CD4-positive, alpha-beta T cell treated with Interleukin-17A for 1 hour (primary cell): ENCODE measurements around the gene PIH1D1.
A peak's percentile ranks its signal among the peaks of the same experiment; 100 is the strongest.
"Not testable (repeated sequence)": the region's sequence is repeated elsewhere in the genome, so short reads cannot be mapped to it uniquely, and the experiment has no call there.

Experiments used
- DNase-seq: peaks from one replicate; pipeline ENCODE4 v3.0.0-alpha.2; 2020

Gene PIH1D1

GRCh38 chr19:49453013-49453756, 1.6 kb upstream of the PIH1D1 start, which contains the start of gene ALDH16A1:
TSS of gene ALDH16A1 (plus strand) at chr19:49453225. CDS start at chr19:49453332, 107 bp downstream.
- DNase-seq: peak; percentile 98

GRCh38 chr19:49450405-49450804, 1.2 kb downstream of the PIH1D1 start:
- no peak for DNase-seq

- DNase-seq: no peak
Observed at GRCh38 chr19:49448432-49448786, 3.2 kb downstream of the PIH1D1 start.

GRCh38 chr19:49447485-49448431, 3.9 kb downstream of the PIH1D1 start:
- no peak for DNase-seq

GRCh38 chr19:49445997-49446396, 5.6 kb downstream of the PIH1D1 start:
- DNase-seq: no peak

- not testable (repeated sequence) for DNase-seq
Observed at GRCh38 chr19:49444100-49444700, 7.4 kb downstream of the PIH1D1 start.

- peak; percentile 94 for DNase-seq
Observed at GRCh38 chr19:49443366-49444099, 8.1 kb downstream of the PIH1D1 start.

GRCh38 chr19:49442771-49443365, 8.7 kb downstream of the PIH1D1 start:
- peak; percentile 64 for DNase-seq

- DNase-seq: no peak
Observed at GRCh38 chr19:49442354-49442753, 9.3 kb downstream of the PIH1D1 start.

- no peak for DNase-seq
Observed at GRCh38 chr19:49441960-49442350, 9.7 kb downstream of the PIH1D1 start.

- DNase-seq: peak; percentile 53
Observed at GRCh38 chr19:49441210-49441959, 10.2 kb downstream of the PIH1D1 start, which contains the start of gene SLC17A7. TSS of gene SLC17A7 (minus strand) at chr19:49441527. CDS start at chr19:49441379, 148 bp downstream.

GRCh38 chr19:49440439-49441209, 11.0 kb downstream of the PIH1D1 start:
- DNase-seq: no peak

GRCh38 chr19:49439836-49440235, 11.8 kb downstream of the PIH1D1 start:
- no peak for DNase-seq

- DNase-seq: no peak
Observed at GRCh38 chr19:49438261-49438660, 13.4 kb downstream of the PIH1D1 start.

- no peak for DNase-seq
Observed at GRCh38 chr19:49437231-49437630, 14.4 kb downstream of the PIH1D1 start.

- peak; percentile 62 for DNase-seq
Observed at GRCh38 chr19:49436381-49437017, 15.1 kb downstream of the PIH1D1 start.

- DNase-seq: no peak
Observed at GRCh38 chr19:49435670-49436069, 15.9 kb downstream of the PIH1D1 start.

GRCh38 chr19:49434907-49435583, 16.6 kb downstream of the PIH1D1 start:
- DNase-seq: no peak

GRCh38 chr19:49433240-49433901, 18.2 kb downstream of the PIH1D1 start:
- DNase-seq: no peak
